Colonic mucosa (tissue), 4 donors: ENCODE data around the gene PIN4. TPM values are rescaled to one million over a fixed set of nuclear protein-coding genes. Genes with fewer than 3 reads are reported as not detected.
"Not testable (repeated sequence)": the region's sequence is repeated elsewhere in the genome, so short reads cannot be mapped to it uniquely, and the experiment has no call there.

Source experiments
- DNase-seq: peaks from one replicate; pipeline ENCODE4 v3.0.0-alpha.2; 2020
- H3K27ac ChIP-seq: fragments of 200-600 bp; one replicate; pipeline ENCODE4 v1.8.0; 2021
- H3K27me3 ChIP-seq: fragments of 200-600 bp; one replicate; pipeline ENCODE4 v1.8.0; 2021
- H3K36me3 ChIP-seq: fragments of 200-600 bp; one replicate; pipeline ENCODE4 v1.8.0; 2021
- H3K4me1 ChIP-seq: fragments of 200-600 bp; one replicate; pipeline ENCODE4 v1.8.0; 2021; ENCODE audit warnings: mild to moderate bottlenecking
- H3K4me3 ChIP-seq: fragments of 200-600 bp; one replicate; pipeline ENCODE4 v1.8.0; 2021
- H3K9ac ChIP-seq, 2 donors: one replicate each; pipeline ENCODE4 v1.7.0; 2013; ENCODE audit warnings: control low read depth in 2 of 2, low read depth in 2 of 2, low read length in 2 of 2
- H3K9me3 ChIP-seq: fragments of 200-600 bp; one replicate; pipeline ENCODE4 v1.8.0; 2021
- CTCF ChIP-seq: fragments of 200-600 bp; IDR thresholded peaks from one replicate; pipeline ENCODE4 v1.8.0; 2022; ENCODE audit warnings: antibody characterized with exemption, mild to moderate bottlenecking
- intact Hi-C: fragments of 100-400 bp; cut with DNase I; formaldehyde crosslinking; loops from one replicate; pipeline ENCODE4 v1.14.1; 2022
- total RNA-seq, 2 donors: library from RNA; stranded (reverse); fragmentation: NEBNext Ultra II Directional in 1 of 2; extraction: Animal tissue kit (Norgen Biotek cat#: 25700) in 1 of 2; gene quantifications; one replicate each; pipeline ENCODE4 v1.2.1, GENCODE V29; 2021
- donor health status: healthy.
- donor health status: DM: no; HTN: no; CAD: no.
- donor health status: DM: no; HTN: no; CAD: no.

PIN4 gene
- total RNA-seq, 2 donors from 2014 or later = 8.2 to 10.4 TPM

- no peaks in the 10 kb centered on the region for H3K4me1 ChIP-seq
- intact Hi-C loops = no loop called here
- DNase-seq = no peak
- no peak for TF ChIP-seq CTCF
- H3K9ac ChIP-seq = no peak overlapping the region
- no peaks in the 10 kb centered on the region for H3K9me3 ChIP-seq
- no peaks in the 10 kb centered on the region for H3K27me3 ChIP-seq
- no peak overlapping the region for H3K27ac ChIP-seq
- no peaks in the 10 kb centered on the region for H3K36me3 ChIP-seq
- no peak overlapping the region for H3K4me3 ChIP-seq
Measured at GRCh38 chrX:72203421-72203820, 21.9 kb downstream of the PIN4 start.

DNA sequence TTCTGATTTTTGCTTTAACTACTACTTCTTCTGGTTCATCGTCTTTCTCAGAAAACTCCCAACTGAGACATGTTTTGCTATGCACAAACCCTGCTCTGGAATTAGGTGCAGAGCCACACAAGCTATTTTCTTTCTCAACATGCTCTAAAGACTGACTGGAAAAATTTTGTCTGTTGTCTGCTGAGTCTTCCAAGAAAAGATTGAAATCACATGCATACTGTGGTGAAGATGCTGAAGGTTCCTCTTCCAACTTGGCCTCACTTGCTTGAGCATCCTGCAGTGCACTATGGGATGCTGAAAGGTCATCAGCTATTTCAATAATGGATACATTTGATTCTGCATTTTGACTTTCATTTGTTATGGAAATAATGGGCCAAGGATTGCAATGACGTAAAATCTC lies 24.1 kb downstream of the PIN4 start:
- Histone ChIP-seq H3K27ac (no peak overlapping the region), H3K9ac (no peak overlapping the region), H3K9me3 (no peaks in the 10 kb centered on the region), H3K4me3 (no peak overlapping the region), H3K36me3 (no peaks in the 10 kb centered on the region), H3K4me1 (no peaks in the 10 kb centered on the region), H3K27me3 (no peaks in the 10 kb centered on the region)
- no peak for DNase-seq
- intact Hi-C loops = no loop called here
- no peak for TF ChIP-seq CTCF

- Histone ChIP-seq H3K9me3 (no peaks in the 10 kb centered on the region), H3K4me1 (no peaks in the 10 kb centered on the region), H3K4me3 (no peak overlapping the region), H3K27me3 (no peaks in the 10 kb centered on the region), H3K36me3 (no peaks in the 10 kb centered on the region), H3K9ac (no peak overlapping the region), H3K27ac (no peak overlapping the region)
- intact Hi-C loops = no loop called here
- TF ChIP-seq CTCF = no peak
- no peak for DNase-seq
Measured at GRCh38 chrX:72207366-72207765, 25.8 kb downstream of the PIN4 start.

DNA sequence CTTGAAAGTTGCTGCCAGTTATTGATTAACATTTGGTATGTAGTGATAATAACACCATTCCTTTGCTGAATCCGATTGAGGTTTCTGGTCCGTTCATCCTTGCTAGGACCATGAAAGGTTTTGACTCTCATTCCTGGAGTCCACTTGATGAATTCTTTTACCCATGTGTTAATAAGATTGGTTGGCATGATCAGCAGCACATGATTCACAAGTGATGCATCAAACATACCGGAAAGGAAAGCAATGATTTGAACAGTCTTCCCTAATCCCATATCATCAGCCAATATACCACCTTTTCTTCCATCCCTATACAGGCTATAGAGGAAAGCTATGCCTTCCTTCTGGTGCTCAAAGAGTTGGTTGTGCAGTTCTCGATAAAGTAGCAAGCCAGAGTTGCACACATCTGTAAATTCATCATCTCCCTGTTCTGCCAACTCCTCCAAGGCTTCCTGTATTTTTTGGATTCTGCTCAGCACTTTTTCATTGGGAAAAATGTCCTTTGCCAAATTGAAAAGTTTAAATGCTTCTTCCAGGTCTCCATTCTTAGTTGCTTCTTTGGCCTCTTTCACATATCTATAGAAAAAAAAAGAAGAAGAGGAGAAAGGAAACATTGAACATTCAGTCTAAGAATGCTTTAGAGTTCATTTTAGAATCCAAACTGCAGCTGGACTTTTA lies 26.7 kb downstream of the PIN4 start:
- H3K9me3 ChIP-seq = no peaks in the 10 kb centered on the region
- DNase-seq = no peak
- no peaks in the 10 kb centered on the region for H3K36me3 ChIP-seq
- no peak overlapping the region for H3K27ac ChIP-seq
- H3K9ac ChIP-seq = no peak overlapping the region
- no peak overlapping the region for H3K4me3 ChIP-seq
- no peaks in the 10 kb centered on the region for H3K4me1 ChIP-seq
- intact Hi-C loops = no loop called here
- TF ChIP-seq CTCF = no peak
- H3K27me3 ChIP-seq = no peaks in the 10 kb centered on the region

GRCh38 chrX:72216973-72217372 lies 35.4 kb downstream of the PIN4 start:
- no peaks in the 10 kb centered on the region for H3K4me1 ChIP-seq
- H3K9ac ChIP-seq = no peak overlapping the region
- no peaks in the 10 kb centered on the region for H3K27me3 ChIP-seq
- H3K4me3 ChIP-seq = no peak overlapping the region
- no peak for DNase-seq
- no peaks in the 10 kb centered on the region for H3K36me3 ChIP-seq
- no peaks in the 10 kb centered on the region for H3K9me3 ChIP-seq
- TF ChIP-seq CTCF = no peak
- H3K27ac ChIP-seq = no peak overlapping the region
- intact Hi-C loops = no loop called here

GRCh38 chrX:72220375-72220774 lies 38.8 kb downstream of the PIN4 start:
- H3K36me3 ChIP-seq, H3K9me3 ChIP-seq, H3K27ac ChIP-seq, DNase-seq, H3K4me3 ChIP-seq, intact Hi-C loops, H3K27me3 ChIP-seq, H3K4me1 ChIP-seq, H3K9ac ChIP-seq: not testable (repeated sequence)
